Measurements from ENCODE around the gene CREG2.

Gene CREG2

GRCh38 chr2:101379091-101379490, 8.2 kb downstream of the CREG2 start:
- Histone ChIP-seq H3K9ac (ENCODE audit: low read length in 5 of 5) (no peak overlapping the region), H3K4me1 (ENCODE audit: control insufficient read depth in 5 of 5, insufficient read depth in 5 of 5, low read length in 5 of 5) (peaks cover 0 to 9% (median 6%) of the 10 kb centered on the region in 5 donors), H3K27ac (ENCODE audit: low read depth, low read length) (no peak overlapping the region), H3K36me3 (ENCODE audit: control insufficient read depth in 5 of 5, insufficient read depth in 5 of 5, low read length in 5 of 5) (no peaks in the 10 kb centered on the region), H3K4me3 (ENCODE audit: low read depth in 1 of 5, low read length in 5 of 5) (no peak overlapping the region), H3K9me3 (ENCODE audit: control insufficient read depth in 5 of 5, low read length in 5 of 5) (no peaks in the 10 kb centered on the region), H3K27me3 (ENCODE audit: control insufficient read depth in 5 of 5, insufficient read depth in 4 of 5, low read length in 5 of 5) (peaks cover 0 to 9% (median 4%) of the 10 kb centered on the region in 5 donors)

GRCh38 chr2:101375653-101376052, 11.7 kb downstream of the CREG2 start:
- Histone ChIP-seq H3K4me1 (ENCODE audit: control insufficient read depth in 5 of 5, insufficient read depth in 5 of 5, low read length in 5 of 5) (peaks cover 0 to 6% (median 6%) of the 10 kb centered on the region in 5 donors), H3K9me3 (ENCODE audit: control insufficient read depth in 5 of 5, low read length in 5 of 5) (no peaks in the 10 kb centered on the region), H3K27me3 (ENCODE audit: control insufficient read depth in 5 of 5, insufficient read depth in 4 of 5, low read length in 5 of 5) (no peaks in the 10 kb centered on the region), H3K36me3 (ENCODE audit: control insufficient read depth in 5 of 5, insufficient read depth in 5 of 5, low read length in 5 of 5) (no peaks in the 10 kb centered on the region), H3K4me3 (ENCODE audit: low read depth in 1 of 5, low read length in 5 of 5) (no peak overlapping the region), H3K27ac (ENCODE audit: low read depth, low read length) (no peak overlapping the region), H3K9ac (ENCODE audit: low read length in 5 of 5) (no peak overlapping the region)

- Histone ChIP-seq H3K27ac (ENCODE audit: low read depth, low read length) (no peak overlapping the region), H3K4me1 (ENCODE audit: control insufficient read depth in 5 of 5, insufficient read depth in 5 of 5, low read length in 5 of 5) (no peaks in the 10 kb centered on the region), H3K9ac (ENCODE audit: low read length in 5 of 5) (no peak overlapping the region), H3K9me3 (ENCODE audit: control insufficient read depth in 5 of 5, low read length in 5 of 5) (no peaks in the 10 kb centered on the region), H3K27me3 (ENCODE audit: control insufficient read depth in 5 of 5, insufficient read depth in 4 of 5, low read length in 5 of 5) (no peaks in the 10 kb centered on the region), H3K36me3 (ENCODE audit: control insufficient read depth in 5 of 5, insufficient read depth in 5 of 5, low read length in 5 of 5) (no peaks in the 10 kb centered on the region), H3K4me3 (ENCODE audit: low read depth in 1 of 5, low read length in 5 of 5) (no peak overlapping the region)
These were observed 12.3 kb downstream of the CREG2 start for GRCh38 chr2:101374821-101375561.

GRCh38 chr2:101372792-101373191, 14.5 kb downstream of the CREG2 start:
- Histone ChIP-seq H3K4me3 (ENCODE audit: low read depth in 1 of 5, low read length in 5 of 5) (no peak overlapping the region), H3K9ac (ENCODE audit: low read length in 5 of 5) (no peak overlapping the region), H3K4me1 (ENCODE audit: control insufficient read depth in 5 of 5, insufficient read depth in 5 of 5, low read length in 5 of 5) (peaks cover 0 to 4% (median 0%) of the 10 kb centered on the region in 5 donors), H3K36me3 (ENCODE audit: control insufficient read depth in 5 of 5, insufficient read depth in 5 of 5, low read length in 5 of 5) (no peaks in the 10 kb centered on the region), H3K9me3 (ENCODE audit: control insufficient read depth in 5 of 5, low read length in 5 of 5) (no peaks in the 10 kb centered on the region), H3K27me3 (ENCODE audit: control insufficient read depth in 5 of 5, insufficient read depth in 4 of 5, low read length in 5 of 5) (no peaks in the 10 kb centered on the region), H3K27ac (ENCODE audit: low read depth, low read length) (no peak overlapping the region)

GRCh38 chr2:101371636-101372035, 15.7 kb downstream of the CREG2 start:
- Histone ChIP-seq H3K27ac (ENCODE audit: low read depth, low read length) (no peak overlapping the region), H3K9ac (ENCODE audit: low read length in 5 of 5) (no peak overlapping the region), H3K4me3 (ENCODE audit: low read depth in 1 of 5, low read length in 5 of 5) (no peak overlapping the region), H3K27me3 (ENCODE audit: control insufficient read depth in 5 of 5, insufficient read depth in 4 of 5, low read length in 5 of 5) (no peaks in the 10 kb centered on the region), H3K4me1 (ENCODE audit: control insufficient read depth in 5 of 5, insufficient read depth in 5 of 5, low read length in 5 of 5) (peaks cover 0 to 4% (median 0%) of the 10 kb centered on the region in 5 donors), H3K36me3 (ENCODE audit: control insufficient read depth in 5 of 5, insufficient read depth in 5 of 5, low read length in 5 of 5) (no peaks in the 10 kb centered on the region), H3K9me3 (ENCODE audit: control insufficient read depth in 5 of 5, low read length in 5 of 5) (no peaks in the 10 kb centered on the region)

GRCh38 chr2:101369100-101369499, 18.2 kb downstream of the CREG2 start:
- Histone ChIP-seq H3K27ac (ENCODE audit: low read depth, low read length) (no peak overlapping the region), H3K4me1 (ENCODE audit: control insufficient read depth in 5 of 5, insufficient read depth in 5 of 5, low read length in 5 of 5) (peaks cover 0 to 4% (median 0%) of the 10 kb centered on the region in 5 donors), H3K9me3 (ENCODE audit: control insufficient read depth in 5 of 5, low read length in 5 of 5) (no peaks in the 10 kb centered on the region), H3K36me3 (ENCODE audit: control insufficient read depth in 5 of 5, insufficient read depth in 5 of 5, low read length in 5 of 5) (no peaks in the 10 kb centered on the region), H3K9ac (ENCODE audit: low read length in 5 of 5) (no peak overlapping the region), H3K4me3 (ENCODE audit: low read depth in 1 of 5, low read length in 5 of 5) (no peak overlapping the region), H3K27me3 (ENCODE audit: control insufficient read depth in 5 of 5, insufficient read depth in 4 of 5, low read length in 5 of 5) (no peaks in the 10 kb centered on the region)

- Histone ChIP-seq H3K4me1 (ENCODE audit: control insufficient read depth in 5 of 5, insufficient read depth in 5 of 5, low read length in 5 of 5) (peaks cover 0 to 4% (median 0%) of the 10 kb centered on the region in 5 donors), H3K4me3 (ENCODE audit: low read depth in 1 of 5, low read length in 5 of 5) (no peak overlapping the region), H3K9me3 (ENCODE audit: control insufficient read depth in 5 of 5, low read length in 5 of 5) (no peaks in the 10 kb centered on the region), H3K36me3 (ENCODE audit: control insufficient read depth in 5 of 5, insufficient read depth in 5 of 5, low read length in 5 of 5) (no peaks in the 10 kb centered on the region), H3K27me3 (ENCODE audit: control insufficient read depth in 5 of 5, insufficient read depth in 4 of 5, low read length in 5 of 5) (no peaks in the 10 kb centered on the region), H3K27ac (ENCODE audit: low read depth, low read length) (no peak overlapping the region), H3K9ac (ENCODE audit: low read length in 5 of 5) (no peak overlapping the region)
These were observed 18.9 kb downstream of the CREG2 start for GRCh38 chr2:101368376-101368775.

GRCh38 chr2:101367508-101367907, 19.8 kb downstream of the CREG2 start:
- H3K4me1 ChIP-seq (ENCODE audit: control insufficient read depth in 5 of 5, insufficient read depth in 5 of 5, low read length in 5 of 5) = peaks cover 0 to 4% (median 0%) of the 10 kb centered on the region in 5 donors
- no peak overlapping the region for H3K9ac ChIP-seq (ENCODE audit: low read length in 5 of 5)
- H3K27ac ChIP-seq (ENCODE audit: low read depth, low read length) = no peak overlapping the region
- no peaks in the 10 kb centered on the region for H3K27me3 ChIP-seq (ENCODE audit: control insufficient read depth in 5 of 5, insufficient read depth in 4 of 5, low read length in 5 of 5)
- H3K4me3 ChIP-seq (ENCODE audit: low read depth in 1 of 5, low read length in 5 of 5) = no peak overlapping the region
- H3K36me3 ChIP-seq (ENCODE audit: control insufficient read depth in 5 of 5, insufficient read depth in 5 of 5, low read length in 5 of 5) = no peaks in the 10 kb centered on the region
- H3K9me3 ChIP-seq (ENCODE audit: control insufficient read depth in 5 of 5, low read length in 5 of 5) = no peaks in the 10 kb centered on the region

- Histone ChIP-seq H3K27me3 (ENCODE audit: control insufficient read depth in 5 of 5, insufficient read depth in 4 of 5, low read length in 5 of 5) (no peaks in the 10 kb centered on the region), H3K9ac (ENCODE audit: low read length in 5 of 5) (no peak overlapping the region), H3K4me3 (ENCODE audit: low read depth in 1 of 5, low read length in 5 of 5) (no peak overlapping the region), H3K36me3 (ENCODE audit: control insufficient read depth in 5 of 5, insufficient read depth in 5 of 5, low read length in 5 of 5) (no peaks in the 10 kb centered on the region), H3K27ac (ENCODE audit: low read depth, low read length) (no peak overlapping the region), H3K9me3 (ENCODE audit: control insufficient read depth in 5 of 5, low read length in 5 of 5) (no peaks in the 10 kb centered on the region), H3K4me1 (ENCODE audit: control insufficient read depth in 5 of 5, insufficient read depth in 5 of 5, low read length in 5 of 5) (peaks cover 0 to 8% (median 0%) of the 10 kb centered on the region in 5 donors)
These were observed 22.4 kb downstream of the CREG2 start for GRCh38 chr2:101364878-101365277.

- Histone ChIP-seq H3K36me3 (ENCODE audit: control insufficient read depth in 5 of 5, insufficient read depth in 5 of 5, low read length in 5 of 5) (no peaks in the 10 kb centered on the region), H3K27ac (ENCODE audit: low read depth, low read length) (no peak overlapping the region), H3K4me3 (ENCODE audit: low read depth in 1 of 5, low read length in 5 of 5) (no peak overlapping the region)
These were observed 24.5 kb downstream of the CREG2 start for GRCh38 chr2:101362777-101363176.

More at GRCh38 chr2:101362777-101363176, 24.5 kb downstream of the CREG2 start:
- Histone ChIP-seq H3K4me1 (ENCODE audit: control insufficient read depth in 5 of 5, insufficient read depth in 5 of 5, low read length in 5 of 5) (peaks cover 0 to 4% (median 0%) of the 10 kb centered on the region in 5 donors), H3K27me3 (ENCODE audit: control insufficient read depth in 5 of 5, insufficient read depth in 4 of 5, low read length in 5 of 5) (no peaks in the 10 kb centered on the region), H3K9me3 (ENCODE audit: control insufficient read depth in 5 of 5, low read length in 5 of 5) (no peaks in the 10 kb centered on the region), H3K9ac (ENCODE audit: low read length in 5 of 5) (no peak overlapping the region)

Data from subcutaneous abdominal adipose tissue (tissue), 5 donors.